ENCODE data around the gene ASNSD1. TPM values are rescaled to one million over a fixed set of nuclear protein-coding genes. Genes with fewer than 3 reads are reported as not detected.

The ASNSD1 gene
- total and polyA plus RNA-seq, 2 of the 8 experiments (the other 6 are each of a cell fraction or from before 2014, with no cell fraction given): 14.1 to 44.8 TPM

DNA sequence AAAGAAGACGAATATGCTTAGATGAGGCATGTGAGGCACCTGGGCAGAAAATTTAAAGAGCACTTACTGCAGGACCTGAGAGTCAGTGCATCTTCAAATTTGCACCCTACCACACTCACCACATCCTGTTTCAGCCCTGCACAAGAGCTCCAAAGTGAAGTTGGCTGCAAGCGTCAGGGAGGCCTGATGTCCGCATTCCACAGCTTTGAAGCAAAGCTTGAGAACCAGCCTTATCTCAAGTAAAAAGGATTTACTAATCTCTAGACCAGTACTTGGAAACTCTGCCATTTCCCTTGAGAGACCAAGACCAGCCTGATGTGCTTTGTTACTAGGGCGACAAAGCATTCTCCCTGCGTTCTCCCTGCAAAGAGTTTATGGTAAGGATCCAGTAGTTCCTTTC lies 3.4 kb upstream of the ASNSD1 start:
- Histone ChIP-seq H2BK120ac (replicated peaks; ENCODE audit: low read depth, low read length) (no peak overlapping the region), H3K23me2 (ENCODE audit: low read depth, low read length) (peaks cover 2% of the 10 kb centered on the region; the same call in 1 of the 2 replicates), H2BK20ac (ENCODE audit: low read length) (no peak overlapping the region), H3K36me3 (ENCODE audit: control insufficient read depth in 2 of 4, insufficient read depth in 4 of 4, low read length in 3 of 4) (no peaks in the 10 kb centered on the region), H3K79me2 (ENCODE audit: control insufficient read depth in 1 of 2, insufficient read depth in 2 of 2, low read length in 2 of 2) (peaks cover 0 to 16% of the 10 kb centered on the region in 2 experiments), H2AK5ac (ENCODE audit: low read depth, low read length) (no peak overlapping the region), H3K4me3 (ENCODE audit: extremely low read depth in 1 of 4, insufficient read depth in 2 of 4, low read depth in 3 of 4, low read length in 4 of 4) (no peak overlapping the region), H3K27me3 (replicated peaks in 1 of 4; ENCODE audit: control insufficient read depth in 3 of 4, extremely low read depth in 1 of 4, insufficient read depth in 3 of 4, low read length in 3 of 4) (no peaks in the 10 kb centered on the region), H4K20me1 (replicated peaks in 1 of 2; ENCODE audit: control insufficient read depth in 1 of 2, insufficient read depth in 2 of 2, low read length in 2 of 2) (no peaks in the 10 kb centered on the region), H3K14ac (ENCODE audit: insufficient read length) (no peak overlapping the region), H3K79me1 (ENCODE audit: low read depth, low read length) (no peaks in the 10 kb centered on the region; the same call in 1 of the 2 replicates), H4K5ac (ENCODE audit: insufficient read length, low read depth, low read length) (no peak overlapping the region), H3K9me3 (ENCODE audit: insufficient read depth in 2 of 2, low read depth in 1 of 2, low read length in 1 of 2) (peaks cover 0 to 7% of the 10 kb centered on the region in 2 experiments; a peak in 1 of 4 replicates), H3K4me1 (replicated peaks in 1 of 4; ENCODE audit: control insufficient read depth in 3 of 4, insufficient read depth in 4 of 4, low read length in 3 of 4) (peaks cover 0 to 5% (median 0%) of the 10 kb centered on the region in 4 experiments; a peak in 2 of 7 replicates), H3K4ac (replicated peaks; ENCODE audit: insufficient read length, low read depth, low read length) (no peak overlapping the region), H4K8ac (ENCODE audit: extremely low read depth, insufficient read depth, low read length) (no peak overlapping the region), H2BK12ac (ENCODE audit: low read depth, low read length) (no peak overlapping the region), H3K27ac (ENCODE audit: low read depth, low read length) (no peak overlapping the region), H3K4me2 (ENCODE audit: insufficient read depth in 1 of 2, low read depth in 2 of 2, low read length in 2 of 2) (no peak overlapping the region), H2BK15ac (ENCODE audit: low read length) (no peak overlapping the region), H2AFZ (ENCODE audit: low read length) (0 out of 2 replicates have a peak overlapping the region, but pooled peaks have one; percentile 68), H3K18ac (ENCODE audit: extremely low read depth, low read length) (no peak overlapping the region), H2BK5ac (ENCODE audit: low read depth, low read length) (no peak overlapping the region), H3K9ac (replicated peaks in 1 of 4; ENCODE audit: extremely low read depth in 1 of 4, low read depth in 3 of 4, low read length in 3 of 4) (no peak overlapping the region), H3K23ac (ENCODE audit: insufficient read length) (no peak overlapping the region), H4K91ac (replicated peaks; ENCODE audit: insufficient read length, low read length) (no peak overlapping the region), H3K56ac (replicated peaks; ENCODE audit: insufficient read length, low read depth, low read length) (no peak overlapping the region)
- 84% methylated on average over 5 of the region's 5 CpGs; no CpG with 5 or more reads in 1 of the 2 experiments for WGBS, 2 experiments (ENCODE audit: extremely low coverage in 1 of 2, insufficient coverage in 1 of 2, insufficient read length in 1 of 2, insufficient replicate concordance in 2 of 2, low coverage in 1 of 2, low lambda C conversion rate in 2 of 2, missing lambda C conversion rate in 1 of 2)
- POLR2A ChIA-PET (ENCODE audit: partially characterized antibody): interaction anchor here (0.6 kb wide), 1 partner anchor 240 kb away, joined by 3 read pairs; no protein-coding TSS in a partner anchor
- CTCF ChIA-PET (ENCODE audit: partially characterized antibody): interaction anchor here (0.7 to 6.3 kb wide), 9 partner anchors 15 to 262 kb away, joined by 3 to 82 read pairs (median 6); partner anchors contain the start of gene ANKAR
- DNase-seq (ENCODE audit: low read depth in 1 of 2, low spot score in 2 of 2) (no peak), FAIRE-seq (no peak)
- TF ChIP-seq CBX5 (IDR thresholded peaks at IDR 0.05; ENCODE audit: low read depth, low read length): no peak
- TF ChIP-seq TCF12 (IDR thresholded peaks at IDR 0.05; ENCODE audit: low read depth, low read length): no peak
- no peak for TF ChIP-seq ATF2 (IDR thresholded peaks at IDR 0.05; ENCODE audit: low read length)
- TF ChIP-seq, protein P1, sequence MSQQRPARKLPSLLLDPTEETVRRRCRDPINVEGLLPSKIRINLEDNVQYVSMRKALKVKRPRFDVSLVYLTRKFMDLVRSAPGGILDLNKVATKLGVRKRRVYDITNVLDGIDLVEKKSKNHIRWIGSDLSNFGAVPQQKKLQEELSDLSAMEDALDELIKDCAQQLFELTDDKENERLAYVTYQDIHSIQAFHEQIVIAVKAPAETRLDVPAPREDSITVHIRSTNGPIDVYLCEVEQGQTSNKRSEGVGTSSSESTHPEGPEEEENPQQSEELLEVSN (IDR thresholded peaks at IDR 0.05): no peak
- TF ChIP-seq, protein P2, sequence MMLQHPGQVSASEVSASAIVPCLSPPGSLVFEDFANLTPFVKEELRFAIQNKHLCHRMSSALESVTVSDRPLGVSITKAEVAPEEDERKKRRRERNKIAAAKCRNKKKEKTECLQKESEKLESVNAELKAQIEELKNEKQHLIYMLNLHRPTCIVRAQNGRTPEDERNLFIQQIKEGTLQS (IDR thresholded peaks at IDR 0.05; ENCODE audit: insufficient read depth, low read depth, low read length): no peak
- TF ChIP-seq FOSL1 (IDR thresholded peaks at IDR 0.05; ENCODE audit: insufficient read depth, low read depth, low read length): no peak
- TF ChIP-seq TEAD4 (IDR thresholded peaks at IDR 0.05; ENCODE audit: low read depth, low read length): no peak
- TF ChIP-seq BRCA1 (IDR thresholded peaks at IDR 0.05; ENCODE audit: low read depth, low read length): no peak
- no peak for TF ChIP-seq CHD2 (IDR thresholded peaks at IDR 0.05; ENCODE audit: low read length)
- TF ChIP-seq RFX5 (IDR thresholded peaks at IDR 0.05; ENCODE audit: borderline replicate concordance, low read depth, low read length): no peak
- no peak for TF ChIP-seq YY1 (IDR thresholded peaks at IDR 0.05; ENCODE audit: low read depth, low read length)
